GM12875 (cell line): ENCODE results near the gene HHATL.

Experiments used
- H3K4me3 ChIP-seq: one replicate; pipeline ENCODE4 v1.5.1; 2011; ENCODE audit warnings: low read depth, low read length, control low read depth
- TF ChIP-seq, protein P1 (sequence below): IDR thresholded peaks from 2 replicates; pipeline ENCODE4 v1.5.1; 2011; ENCODE audit warnings: low read depth, mild to moderate bottlenecking, control low read depth, inconsistent platforms, low read length, moderate library complexity, borderline replicate concordance; ENCODE audit not compliant: insufficient read depth

The HHATL gene

DNA sequence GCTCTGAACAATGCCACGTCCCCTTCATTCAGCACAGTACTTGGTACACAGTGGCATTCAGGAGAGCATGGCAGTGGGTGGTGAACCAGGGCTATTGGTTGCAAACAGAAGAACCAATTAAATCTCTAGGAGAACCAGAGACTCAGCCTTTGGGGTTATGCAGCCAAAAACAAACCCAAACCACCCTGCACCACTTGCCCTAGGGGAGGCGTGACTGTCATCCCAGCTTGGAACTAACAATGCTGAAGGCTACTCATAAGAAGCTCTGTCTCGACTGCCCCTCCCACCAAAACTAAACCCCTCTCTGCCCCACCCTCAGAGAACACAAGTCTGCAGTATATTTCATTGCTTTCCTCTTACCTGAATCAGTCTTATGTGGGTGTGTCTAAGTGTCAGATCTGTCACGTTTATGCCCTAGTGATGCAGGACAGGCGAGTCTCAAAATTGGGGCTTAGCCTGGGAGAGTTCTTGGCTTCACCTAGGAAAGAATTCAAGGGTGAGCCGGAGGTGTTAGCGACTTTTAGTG lies 32.5 kb downstream of the HHATL start:
- H3K4me3 ChIP-seq = no peak overlapping the region
- TF ChIP-seq, protein P1, sequence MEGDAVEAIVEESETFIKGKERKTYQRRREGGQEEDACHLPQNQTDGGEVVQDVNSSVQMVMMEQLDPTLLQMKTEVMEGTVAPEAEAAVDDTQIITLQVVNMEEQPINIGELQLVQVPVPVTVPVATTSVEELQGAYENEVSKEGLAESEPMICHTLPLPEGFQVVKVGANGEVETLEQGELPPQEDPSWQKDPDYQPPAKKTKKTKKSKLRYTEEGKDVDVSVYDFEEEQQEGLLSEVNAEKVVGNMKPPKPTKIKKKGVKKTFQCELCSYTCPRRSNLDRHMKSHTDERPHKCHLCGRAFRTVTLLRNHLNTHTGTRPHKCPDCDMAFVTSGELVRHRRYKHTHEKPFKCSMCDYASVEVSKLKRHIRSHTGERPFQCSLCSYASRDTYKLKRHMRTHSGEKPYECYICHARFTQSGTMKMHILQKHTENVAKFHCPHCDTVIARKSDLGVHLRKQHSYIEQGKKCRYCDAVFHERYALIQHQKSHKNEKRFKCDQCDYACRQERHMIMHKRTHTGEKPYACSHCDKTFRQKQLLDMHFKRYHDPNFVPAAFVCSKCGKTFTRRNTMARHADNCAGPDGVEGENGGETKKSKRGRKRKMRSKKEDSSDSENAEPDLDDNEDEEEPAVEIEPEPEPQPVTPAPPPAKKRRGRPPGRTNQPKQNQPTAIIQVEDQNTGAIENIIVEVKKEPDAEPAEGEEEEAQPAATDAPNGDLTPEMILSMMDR = no peak

DNA sequence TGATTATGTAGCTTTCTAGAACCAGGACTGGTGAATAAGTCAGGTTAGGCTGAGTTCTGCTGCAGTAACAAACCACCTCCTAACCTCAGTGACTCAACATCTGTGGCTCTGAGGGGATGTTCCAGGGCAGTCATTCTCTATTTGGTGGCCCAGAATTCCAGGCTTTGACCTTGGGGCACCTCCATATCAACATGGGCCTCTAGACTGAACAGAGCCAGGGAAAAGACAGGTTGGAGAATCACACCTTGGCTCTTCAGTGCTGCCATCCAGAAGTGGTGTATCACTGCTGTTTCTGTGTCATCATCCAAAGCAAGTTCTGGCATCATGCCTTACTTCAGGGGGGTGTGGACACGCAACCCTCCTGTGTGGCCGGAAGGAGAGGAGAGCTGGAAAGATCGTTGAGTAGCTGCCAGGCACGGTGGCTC lies 33.8 kb downstream of the HHATL start:
- TF ChIP-seq, protein P1 = no peak
- H3K4me3 ChIP-seq = no peak overlapping the region

DNA sequence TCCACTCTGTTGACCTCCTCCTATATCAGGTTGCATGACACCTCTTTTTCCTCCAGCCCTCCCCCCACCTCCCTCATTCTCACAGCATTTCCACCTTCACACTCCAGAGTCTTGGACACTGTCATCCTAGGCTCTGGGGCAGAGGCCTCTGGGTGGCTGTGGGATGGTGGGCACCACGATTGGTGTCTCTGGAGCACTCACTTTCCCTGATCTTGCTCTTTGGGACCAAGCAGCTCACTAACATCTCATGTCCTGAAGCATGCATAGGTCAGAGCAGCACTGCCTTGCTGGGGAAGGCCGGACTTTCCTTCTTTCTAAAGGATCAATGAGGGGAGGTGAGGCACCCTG lies 34.2 kb downstream of the HHATL start:
- TF ChIP-seq, protein P1 = no peak
- no peak overlapping the region for H3K4me3 ChIP-seq

DNA sequence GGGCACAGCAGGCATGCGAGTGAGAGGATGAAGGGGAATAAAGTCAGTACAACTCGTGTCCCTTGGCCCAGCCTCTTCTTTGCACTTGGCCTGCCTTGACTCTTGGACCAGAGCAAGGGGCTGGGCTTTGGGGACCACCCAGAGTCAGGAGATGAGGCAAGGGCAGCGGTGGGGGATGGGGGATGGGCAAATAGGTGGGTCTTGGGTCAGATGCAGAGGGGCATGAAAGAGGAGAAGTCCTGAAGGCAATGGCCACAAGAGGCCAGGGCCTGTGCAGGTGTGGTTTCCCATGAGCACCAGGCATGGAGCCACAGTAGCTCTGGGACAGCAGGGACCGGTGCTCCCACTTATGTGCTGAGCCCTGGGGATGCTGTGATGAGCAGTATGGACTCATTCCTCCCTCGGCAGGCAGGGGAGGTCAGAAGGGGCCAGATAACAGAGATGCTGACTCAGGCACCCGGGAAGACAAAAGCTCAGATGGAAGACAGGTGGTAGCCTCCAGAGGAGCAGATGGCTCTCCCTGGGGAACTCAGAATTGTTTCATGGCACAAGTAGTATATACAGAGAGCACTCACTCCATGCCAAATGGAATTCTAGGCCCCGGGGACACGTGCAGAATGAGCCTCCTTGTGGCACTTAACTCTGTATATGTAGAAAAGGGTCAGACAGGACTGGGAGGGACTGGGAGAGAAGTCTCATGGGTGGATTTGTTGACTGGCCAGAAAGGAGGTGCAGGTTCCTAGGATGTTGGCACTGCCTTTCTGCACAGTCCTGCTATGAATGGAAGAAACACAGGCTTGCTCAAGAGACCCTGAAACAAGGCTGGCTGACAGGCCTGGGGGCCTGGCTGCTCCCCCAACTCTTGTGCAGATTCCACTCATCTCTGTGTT lies 34.8 kb downstream of the HHATL start:
- H3K4me3 ChIP-seq = no peak overlapping the region
- TF ChIP-seq, protein P1 = no peak

DNA sequence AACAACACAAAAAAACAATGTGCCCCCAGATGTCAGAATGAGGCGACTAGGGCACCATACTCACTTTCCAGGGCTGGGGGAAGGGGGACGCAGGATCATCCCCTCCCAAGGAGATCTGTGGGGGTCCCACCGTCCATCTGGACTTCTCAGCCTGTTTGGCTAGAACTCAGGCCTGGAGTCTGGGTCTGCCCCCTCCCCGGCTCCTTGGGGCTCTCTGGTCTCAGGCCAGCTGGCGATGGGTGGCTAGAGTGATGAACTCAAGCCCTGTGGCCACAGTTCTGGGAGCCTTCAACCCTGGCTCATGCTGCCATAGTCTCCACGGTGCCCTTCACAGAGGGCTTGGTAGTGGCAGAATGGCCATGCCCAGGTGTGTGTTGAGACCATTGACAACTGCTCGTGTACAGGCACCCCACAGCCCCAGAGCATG lies 35.5 kb downstream of the HHATL start:
- H3K4me3 ChIP-seq = no peak overlapping the region
- TF ChIP-seq, protein P1 = no peak

DNA sequence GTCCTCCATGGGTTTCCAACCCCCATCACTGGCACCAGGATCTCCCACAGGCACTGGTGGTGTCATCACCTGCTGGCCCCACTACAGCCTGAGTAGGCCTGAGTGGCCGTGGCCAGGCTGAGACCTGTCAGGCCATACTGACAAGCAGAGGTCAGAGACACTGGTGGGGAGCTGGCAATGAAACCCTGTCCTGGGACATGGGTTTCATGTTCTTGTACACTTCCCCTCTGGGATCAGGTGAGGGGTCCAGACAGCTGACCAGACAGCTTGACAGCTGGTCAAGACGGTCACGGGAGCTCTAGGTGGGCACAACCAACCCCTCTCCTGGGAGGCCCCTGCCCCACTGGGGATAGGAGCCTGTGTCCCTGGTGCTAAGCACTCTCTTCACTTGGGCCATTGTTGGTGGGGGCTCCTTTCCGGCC lies 36.0 kb downstream of the HHATL start:
- TF ChIP-seq, protein P1 = no peak
- no peak overlapping the region for H3K4me3 ChIP-seq

DNA sequence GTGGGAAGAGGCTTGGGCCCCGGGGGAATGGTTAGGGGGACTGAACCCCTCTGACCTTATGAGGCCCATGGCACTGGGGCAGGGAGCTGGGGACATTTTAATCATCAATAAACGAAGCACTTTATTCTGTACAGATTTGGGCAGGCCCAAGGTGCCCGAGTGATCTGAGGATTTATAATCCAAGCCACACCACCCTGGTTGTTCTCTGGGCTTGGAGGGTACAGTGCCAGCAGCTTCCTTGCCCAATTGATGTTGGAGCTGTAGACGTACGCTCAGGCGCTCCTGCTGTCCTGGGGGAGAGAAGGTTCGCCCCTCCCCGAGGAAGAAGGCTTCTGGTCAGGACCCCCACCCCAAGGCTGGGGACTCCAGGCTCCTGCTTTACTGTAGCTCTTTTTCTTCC lies 36.6 kb downstream of the HHATL start:
- TF ChIP-seq, protein P1 = no peak
- H3K4me3 ChIP-seq = no peak overlapping the region
